Measurements from ENCODE around the gene BMP2K.

- TF ChIP-seq POLR2AphosphoS5 (IDR thresholded peaks at IDR 0.05), result no peak
- no peak for TF ChIP-seq CTCF (IDR thresholded peaks at IDR 0.05)
- TF ChIP-seq EP300 (IDR thresholded peaks at IDR 0.05), result no peak
- no peak for TF ChIP-seq POLR2A (IDR thresholded peaks at IDR 0.05)
Observed at GRCh38 chr4:78780093-78780492, 3.9 kb downstream of the BMP2K start.

Data from stomach (tissue), 4 donors.